Bone marrow (tissue), 2 donors: Measurements from ENCODE around the gene NOL9.
A peak's percentile ranks its signal among the peaks of the same experiment; 100 is the strongest.

Experiments
- DNase-seq, 2 donors: peaks; one replicate each; lab custom pipeline; 2025; lab: John Stamatoyannopoulos, UW

NOL9 gene

DNA sequence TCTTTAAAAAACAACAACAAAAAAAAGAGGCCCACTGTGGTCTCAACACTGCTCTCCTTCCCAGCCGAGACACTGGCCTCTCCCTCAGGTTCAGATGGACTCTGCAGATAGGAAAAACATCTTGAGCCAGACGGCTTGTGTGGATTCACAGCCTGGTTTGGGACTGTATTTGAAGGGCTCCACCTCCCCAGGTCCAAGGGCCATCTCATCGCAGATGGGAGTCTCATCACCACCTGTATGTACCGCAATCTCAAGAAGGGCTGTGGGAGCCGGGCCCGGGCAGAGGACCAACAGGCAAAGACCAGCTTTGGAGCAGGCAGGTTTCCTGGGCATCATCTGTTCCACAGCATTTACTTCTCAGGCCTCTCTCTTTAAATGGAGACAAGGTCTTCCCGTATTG is 35.7 kb upstream of the NOL9 start:
- no peak for DNase-seq

DNA sequence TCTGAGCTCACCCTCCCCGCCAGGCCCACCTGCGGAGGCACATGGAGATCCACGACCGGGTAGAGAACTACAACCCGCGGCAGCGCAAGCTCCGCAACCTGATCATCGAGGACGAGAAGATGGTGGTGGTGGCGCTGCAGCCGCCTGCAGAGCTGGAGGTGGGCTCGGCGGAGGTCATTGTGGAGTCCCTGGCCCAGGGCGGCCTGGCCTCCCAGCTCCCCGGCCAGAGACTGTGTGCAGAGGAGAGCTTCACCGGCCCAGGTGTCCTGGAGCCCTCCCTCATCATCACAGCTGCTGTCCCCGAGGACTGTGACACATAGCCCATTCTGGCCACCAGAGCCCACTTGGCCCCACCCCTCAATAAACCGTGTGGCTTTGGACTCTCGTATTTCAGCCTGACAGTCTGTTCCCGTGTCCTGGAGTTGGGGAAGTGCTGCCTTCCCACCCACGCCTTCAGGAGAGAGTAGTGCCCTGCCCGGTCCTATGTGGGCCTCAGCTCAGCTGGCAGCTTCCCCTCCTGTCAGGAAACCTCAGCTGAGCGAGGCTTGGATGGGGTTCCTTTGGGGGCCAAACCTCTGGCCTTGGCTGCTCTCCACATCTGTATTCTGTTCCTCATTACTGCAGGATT is 34.7 kb upstream of the NOL9 start:
- no peak for DNase-seq

DNA sequence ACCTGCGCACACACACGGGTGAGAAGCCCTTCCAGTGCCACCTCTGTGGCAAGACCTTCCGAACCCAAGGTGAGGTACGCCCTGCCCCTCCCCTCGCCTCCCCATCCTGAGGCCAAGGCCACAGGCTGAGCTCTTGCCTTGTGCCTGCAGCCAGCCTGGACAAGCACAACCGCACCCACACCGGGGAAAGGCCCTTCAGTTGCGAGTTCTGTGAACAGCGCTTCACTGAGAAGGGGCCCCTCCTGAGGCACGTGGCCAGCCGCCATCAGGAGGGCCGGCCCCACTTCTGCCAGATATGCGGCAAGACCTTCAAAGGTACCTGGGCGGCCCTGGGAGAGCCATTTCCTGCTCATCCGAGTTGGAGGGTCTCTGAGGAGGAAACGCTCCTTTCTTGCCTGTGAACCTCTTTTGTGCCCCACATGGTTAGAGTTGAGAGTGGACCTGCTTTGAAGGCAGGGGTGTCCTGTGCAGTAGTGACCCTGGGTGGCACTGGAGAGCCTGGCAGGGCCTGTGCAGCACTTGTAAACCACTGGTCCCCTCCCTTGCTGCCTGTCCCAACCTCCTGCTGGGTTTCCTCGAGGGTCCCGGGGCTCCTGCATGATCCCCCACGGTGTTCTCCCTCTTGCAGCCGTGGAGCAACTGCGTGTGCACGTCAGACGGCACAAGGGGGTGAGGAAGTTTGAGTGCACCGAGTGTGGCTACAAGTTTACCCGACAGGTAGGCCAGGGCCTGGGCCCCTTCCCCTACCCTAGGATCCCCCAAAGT is 34.0 kb upstream of the NOL9 start:
- no peak for DNase-seq

DNA sequence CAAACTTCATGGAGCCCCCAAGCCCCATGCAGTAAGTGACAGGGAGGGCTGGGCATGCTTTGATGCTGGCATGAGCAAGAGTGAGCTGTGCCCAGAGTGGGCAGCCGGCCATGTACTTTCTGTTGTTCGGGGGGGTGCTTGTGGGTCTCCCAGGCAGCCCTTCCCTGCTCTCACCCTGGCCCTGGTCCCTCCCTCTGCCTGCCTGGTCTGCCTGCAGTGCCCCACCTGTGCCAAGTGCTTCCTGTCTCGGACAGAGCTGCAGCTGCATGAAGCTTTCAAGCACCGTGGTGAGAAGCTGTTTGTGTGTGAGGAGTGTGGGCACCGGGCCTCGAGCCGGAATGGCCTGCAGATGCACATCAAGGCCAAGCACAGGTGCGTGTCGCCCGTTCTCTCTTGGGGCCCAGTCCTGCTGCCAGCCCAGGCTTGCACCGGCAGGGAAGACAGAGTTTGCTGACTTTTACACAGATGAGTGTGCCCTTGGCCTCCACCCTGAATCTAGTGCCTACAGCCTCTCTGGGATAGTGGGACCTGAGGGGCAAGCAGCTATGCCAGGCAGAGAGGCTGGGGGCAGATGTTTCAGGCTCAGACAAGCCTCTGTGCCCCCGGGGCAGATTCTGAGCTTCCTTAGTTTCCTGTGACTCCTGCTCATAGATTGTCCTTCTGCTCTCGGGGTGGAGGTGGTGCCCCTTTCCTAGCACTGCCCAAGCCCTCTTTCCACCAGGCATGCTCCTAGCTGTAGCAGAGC is 33.1 kb upstream of the NOL9 start:
- DNase-seq: no peak

DNA sequence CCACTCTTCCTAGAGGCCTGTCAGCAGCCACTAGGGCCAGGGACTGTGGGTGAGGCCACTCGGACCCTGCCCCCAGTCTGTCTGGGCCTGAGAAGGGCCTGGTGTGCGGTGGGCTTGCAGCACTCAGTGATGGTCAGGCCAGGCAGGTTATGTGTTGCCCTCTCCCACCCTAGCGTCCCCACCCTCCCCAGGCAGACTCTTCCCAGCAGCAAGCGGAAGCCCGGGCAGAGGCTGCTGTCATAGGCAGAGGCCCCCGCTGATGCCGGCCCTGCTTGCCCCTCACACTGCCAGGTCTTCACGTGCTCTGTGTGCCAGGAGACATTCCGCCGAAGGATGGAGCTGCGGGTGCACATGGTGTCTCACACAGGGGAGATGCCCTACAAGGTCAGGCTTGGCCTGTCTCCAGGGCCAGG is 32.1 kb upstream of the NOL9 start:
- no peak for DNase-seq

DNA sequence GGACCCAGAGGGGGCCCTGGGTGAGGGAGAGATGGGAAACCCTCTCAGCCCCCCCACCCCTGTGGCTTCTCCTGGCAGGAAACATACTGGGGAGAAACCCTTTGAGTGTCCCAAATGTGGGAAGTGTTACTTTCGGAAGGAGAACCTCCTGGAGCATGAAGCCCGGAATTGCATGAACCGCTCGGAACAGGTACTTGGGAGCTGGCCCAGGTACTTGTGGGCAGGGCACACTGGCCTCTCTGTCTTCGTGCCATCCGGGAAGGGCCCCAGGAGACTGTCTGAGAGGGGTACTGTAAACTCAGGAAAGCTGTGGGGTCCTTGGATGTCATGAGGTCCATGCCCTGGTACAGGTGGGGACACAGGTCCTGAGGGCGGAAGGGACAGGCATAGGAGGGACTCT is 31.5 kb upstream of the NOL9 start:
- no peak for DNase-seq

DNA sequence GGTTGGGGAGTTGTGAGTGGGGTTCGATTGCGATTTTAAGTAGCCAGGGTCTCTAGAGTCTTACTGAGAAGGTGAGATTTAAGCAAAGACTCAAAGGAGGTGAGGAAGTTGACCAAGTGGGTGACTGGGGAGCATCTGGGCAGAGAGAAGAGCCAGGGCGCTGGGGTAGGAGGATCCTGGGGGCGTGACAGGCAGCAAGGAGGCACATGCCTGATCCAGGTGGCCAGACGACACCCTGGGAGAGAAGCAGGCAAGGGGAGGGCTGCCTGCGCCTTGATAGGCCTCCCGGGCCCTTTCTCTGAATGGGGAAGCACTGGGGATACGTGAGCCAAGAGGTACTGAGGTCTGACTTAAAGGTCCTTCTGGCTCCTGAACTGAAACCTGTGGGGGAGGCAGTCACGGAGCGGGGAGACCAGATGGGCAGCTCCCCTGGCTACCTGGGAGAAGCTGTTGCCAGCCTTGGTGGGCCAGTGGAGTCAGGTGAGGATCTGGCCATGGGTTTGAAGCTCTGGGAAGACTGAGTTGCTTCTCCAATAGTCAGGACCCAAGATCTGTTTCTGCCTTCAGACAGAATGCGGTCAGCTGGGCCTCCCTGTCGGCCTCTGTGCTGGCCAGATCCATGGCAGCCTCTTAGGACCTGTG is 30.9 kb upstream of the NOL9 start:
- DNase-seq: no peak

DNA sequence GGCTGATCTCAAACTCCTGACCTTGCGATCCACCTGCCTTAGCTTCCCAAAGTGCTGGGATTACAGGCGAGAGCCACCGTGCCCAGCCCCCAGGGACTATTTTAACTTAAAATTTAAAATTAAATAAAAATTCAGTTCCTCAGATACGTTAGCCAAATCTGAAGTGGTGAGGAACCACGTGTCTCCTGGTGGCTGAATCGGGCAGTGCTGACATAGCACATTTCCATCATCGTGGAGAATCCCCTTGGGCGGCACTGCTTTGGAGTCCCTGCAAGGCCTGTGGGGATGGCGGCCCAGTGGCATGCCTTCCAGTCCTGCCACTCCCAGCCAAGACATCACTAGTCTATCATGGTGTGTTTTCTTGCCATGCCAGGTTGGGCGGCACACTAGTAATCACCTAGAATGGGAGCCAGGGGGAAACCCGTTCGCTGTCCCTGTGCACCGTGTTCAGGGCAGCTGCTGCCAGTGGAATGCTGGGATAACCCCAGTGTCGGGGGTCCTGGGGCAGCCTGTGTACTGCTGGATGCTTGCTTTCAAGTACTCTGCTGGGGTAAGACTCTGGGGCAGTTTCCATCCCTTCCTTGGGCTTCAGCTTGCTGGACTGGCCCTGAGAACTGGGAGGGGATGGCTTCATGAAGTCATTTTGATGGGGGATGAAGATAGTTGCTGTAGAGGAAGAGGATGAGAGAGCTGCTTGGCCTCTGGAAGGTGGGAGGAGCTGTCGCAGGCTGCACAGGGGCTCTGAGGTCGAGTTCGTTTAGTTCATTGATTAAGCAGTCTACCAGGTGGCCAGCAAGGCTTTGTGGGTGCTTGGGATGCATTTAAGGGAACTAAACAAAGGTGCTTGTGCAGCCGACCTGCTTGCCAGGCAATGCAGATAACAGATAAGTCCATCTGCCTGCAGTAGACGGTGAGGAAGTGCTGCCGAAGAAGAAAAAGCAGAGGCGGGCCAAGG is 30.1 kb upstream of the NOL9 start:
- DNase-seq: no peak

DNA sequence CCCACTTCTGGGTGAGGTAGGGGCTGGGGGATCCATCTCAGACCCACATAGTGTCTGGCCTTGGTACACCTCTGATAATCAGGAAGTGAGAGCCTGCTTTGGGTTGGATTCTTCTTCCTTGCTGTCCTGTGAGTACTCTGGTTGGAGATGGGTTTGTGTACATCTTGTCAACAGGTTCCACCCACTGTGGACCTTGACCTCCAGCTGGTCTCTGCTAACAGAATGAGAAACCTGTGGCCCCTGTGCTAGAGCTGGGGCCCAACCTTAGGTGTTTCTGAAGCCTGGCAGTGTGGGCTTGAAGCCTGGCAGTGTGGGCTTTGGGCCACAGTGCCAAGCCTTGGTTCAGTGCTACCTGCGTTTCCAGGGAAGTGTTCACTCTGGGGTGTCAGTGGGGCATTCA is 28.1 kb upstream of the NOL9 start:
- DNase-seq: no peak

DNA sequence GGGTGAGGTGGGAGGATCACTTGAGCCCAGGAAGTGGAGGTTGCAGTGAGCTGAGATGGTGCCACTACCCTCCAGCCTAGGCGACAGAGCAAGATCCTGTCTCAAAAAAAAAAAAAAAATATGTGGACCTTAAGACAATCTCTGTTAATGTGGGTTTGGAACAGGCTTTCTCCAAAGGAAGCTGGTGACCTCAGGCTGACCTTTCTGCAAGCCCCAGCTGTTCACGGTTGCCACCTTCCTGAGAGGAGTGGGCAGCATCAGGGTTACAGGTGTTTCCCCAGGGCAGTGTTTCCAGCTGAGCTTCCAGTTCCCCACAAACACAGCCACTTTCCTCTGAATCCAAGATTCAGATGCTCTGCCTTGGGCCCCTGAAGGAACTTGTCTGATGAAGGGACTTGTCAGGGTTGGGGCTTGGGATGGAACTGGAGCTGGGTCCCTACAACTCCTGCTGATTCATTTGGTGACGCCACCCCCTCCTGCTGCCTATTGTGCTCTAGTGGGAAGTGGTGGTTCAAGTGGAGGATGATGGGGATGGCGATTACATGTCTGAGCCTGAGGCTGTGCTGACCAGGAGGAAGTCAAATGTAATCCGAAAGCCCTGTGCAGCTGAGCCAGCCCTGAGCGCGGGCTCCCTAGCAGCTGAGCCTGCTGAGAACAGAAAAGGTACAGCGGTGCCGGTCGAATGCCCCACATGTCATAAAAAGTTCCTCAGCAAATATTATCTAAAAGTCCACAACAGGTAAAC is 27.4 kb upstream of the NOL9 start:
- peak in 1 of 2 donors; percentile 32 for DNase-seq

DNA sequence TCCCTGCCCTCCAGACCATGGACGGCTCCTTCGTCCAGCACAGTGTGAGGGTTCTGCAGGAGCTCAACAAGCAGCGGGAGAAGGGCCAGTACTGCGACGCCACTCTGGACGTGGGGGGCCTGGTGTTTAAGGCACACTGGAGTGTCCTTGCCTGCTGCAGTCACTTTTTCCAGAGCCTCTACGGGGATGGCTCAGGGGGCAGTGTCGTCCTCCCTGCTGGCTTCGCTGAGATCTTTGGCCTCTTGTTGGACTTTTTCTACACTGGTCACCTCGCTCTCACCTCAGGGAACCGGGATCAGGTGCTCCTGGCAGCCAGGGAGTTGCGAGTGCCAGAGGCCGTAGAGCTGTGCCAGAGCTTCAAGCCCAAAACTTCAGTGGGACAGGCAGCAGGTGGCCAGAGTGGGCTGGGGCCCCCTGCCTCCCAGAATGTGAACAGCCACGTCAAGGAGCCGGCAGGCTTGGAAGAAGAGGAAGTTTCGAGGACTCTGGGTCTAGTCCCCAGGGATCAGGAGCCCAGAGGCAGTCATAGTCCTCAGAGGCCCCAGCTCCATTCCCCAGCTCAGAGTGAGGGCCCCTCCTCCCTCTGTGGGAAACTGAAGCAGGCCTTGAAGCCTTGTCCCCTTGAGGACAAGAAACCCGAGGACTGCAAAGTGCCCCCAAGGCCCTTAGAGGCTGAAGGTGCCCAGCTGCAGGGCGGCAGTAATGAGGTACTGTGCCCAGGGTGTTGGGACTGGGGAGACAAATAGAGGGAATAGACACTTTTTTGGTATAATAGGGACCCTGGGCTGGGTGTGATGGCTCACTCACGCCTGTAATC is 26.5 kb upstream of the NOL9 start:
- DNase-seq: no peak

DNA sequence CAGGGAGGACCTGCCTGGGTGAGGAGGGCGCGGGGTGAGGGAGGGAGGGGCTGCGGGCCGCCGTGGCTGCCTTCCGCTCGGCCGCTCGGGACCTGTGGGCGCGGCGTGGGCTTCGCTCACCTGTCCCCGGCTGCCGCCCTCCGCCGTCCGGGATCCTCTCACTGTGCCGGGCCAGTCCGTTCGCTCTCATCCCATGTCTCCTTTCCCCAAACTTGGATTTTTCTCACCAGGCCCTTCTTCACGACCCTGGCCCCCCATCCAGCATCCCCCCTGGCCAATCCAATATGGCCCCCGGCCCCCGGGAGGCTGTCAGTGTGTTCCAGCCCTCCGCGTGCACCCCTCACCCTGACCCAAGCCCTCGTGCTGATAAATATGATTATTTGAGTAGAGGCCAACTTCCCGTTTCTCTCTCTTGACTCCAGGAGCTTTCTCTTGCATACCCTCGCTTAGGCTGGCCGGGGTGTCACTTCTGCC is 25.8 kb upstream of the NOL9 start:
- peak; percentile 13 to 42 for DNase-seq

DNA sequence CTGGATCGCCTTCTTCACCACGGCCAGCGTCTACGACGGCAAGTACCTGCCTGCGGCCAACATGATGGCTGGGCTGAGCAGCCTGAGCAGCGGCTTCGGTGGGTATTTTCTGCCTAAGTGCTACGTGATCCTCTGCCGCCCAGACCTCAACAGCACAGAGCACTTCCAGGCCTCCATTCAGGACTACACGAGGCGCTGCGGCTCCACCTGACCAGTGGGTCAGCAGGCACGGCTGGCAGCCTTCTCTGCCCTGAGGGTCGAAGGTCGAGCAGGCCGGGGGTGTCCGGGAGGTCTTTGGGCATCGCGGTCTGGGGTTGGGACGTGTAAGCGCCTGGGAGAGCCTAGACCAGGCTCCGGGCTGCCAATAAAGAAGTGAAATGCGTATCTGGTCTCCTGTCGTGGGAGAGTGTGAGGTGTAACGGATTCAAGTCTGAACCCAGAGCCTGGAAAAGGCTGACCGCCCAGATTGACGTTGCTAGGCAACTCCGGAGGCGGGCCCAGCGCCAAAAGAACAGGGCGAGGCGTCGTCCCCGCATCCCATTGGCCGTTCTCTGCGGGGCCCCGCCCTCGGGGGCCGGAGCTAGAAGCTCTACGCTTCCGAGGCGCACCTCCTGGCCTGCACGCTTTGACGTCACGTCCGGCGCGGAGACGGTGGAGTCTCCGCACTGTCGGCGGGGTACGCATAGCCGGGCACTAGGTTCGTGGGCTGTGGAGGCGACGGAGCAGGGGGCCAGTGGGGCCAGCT is 25.2 kb upstream of the NOL9 start, which contains the start of gene ZBTB48:
Gene ZBTB48, plus strand, starts transcription at position 621 of the 745 bp plus-strand sequence. CDS start 616 bp downstream, outside the sequence.
- peak; percentile 87 to 91 for DNase-seq

DNA sequence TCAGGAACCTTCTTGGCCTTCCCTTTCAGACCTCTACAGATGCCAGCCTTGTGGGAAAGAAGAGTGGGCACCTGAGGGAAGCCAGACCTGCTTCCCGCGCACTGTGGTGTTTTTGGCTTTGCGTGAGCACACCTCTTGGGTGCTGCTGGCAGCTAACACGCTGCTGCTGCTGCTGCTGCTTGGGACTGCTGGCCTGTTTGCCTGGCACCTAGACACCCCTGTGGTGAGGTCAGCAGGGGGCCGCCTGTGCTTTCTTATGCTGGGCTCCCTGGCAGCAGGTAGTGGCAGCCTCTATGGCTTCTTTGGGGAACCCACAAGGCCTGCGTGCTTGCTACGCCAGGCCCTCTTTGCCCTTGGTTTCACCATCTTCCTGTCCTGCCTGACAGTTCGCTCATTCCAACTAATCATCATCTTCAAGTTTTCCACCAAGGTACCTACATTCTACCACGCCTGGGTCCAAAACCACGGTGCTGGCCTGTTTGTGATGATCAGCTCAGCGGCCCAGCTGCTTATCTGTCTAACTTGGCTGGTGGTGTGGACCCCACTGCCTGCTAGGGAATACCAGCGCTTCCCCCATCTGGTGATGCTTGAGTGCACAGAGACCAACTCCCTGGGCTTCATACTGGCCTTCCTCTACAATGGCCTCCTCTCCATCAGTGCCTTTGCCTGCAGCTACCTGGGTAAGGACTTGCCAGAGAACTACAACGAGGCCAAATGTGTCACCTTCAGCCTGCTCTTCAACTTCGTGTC is 24.5 kb upstream of the NOL9 start:
- DNase-seq: no peak

DNA sequence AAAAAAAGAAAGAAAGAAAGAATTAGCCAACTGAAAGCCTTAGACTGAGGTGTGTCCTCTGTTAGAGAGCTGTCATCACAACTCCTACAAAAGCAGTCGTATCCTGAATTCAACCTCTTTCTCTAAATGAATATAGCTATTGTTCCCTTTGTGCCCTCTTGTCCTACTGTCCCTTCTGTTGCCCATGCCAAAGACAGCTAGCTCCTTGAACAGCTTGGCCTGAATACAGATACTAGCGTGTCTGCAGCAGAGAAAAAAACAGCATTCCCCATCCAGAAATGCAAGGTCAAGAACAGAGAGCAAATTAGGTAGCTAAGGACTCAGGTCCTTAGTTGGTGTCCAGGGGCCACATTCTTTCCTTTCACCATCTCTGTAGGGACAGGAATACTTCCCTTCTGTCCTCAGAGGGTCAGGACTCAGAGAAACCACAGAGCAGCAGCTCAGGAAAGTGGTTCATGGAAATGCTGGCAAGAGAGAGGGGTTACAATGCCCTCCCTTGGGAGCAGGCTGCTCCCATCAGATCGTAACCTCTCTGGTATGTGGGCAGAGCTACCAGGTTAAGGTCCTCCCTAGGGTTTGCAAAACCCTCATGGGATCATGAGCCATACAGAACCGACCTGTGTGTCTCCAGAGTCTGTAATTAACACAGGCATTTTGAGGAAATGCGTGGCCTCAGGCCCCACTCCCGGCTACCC is 23.7 kb upstream of the NOL9 start:
- no peak for DNase-seq

DNA sequence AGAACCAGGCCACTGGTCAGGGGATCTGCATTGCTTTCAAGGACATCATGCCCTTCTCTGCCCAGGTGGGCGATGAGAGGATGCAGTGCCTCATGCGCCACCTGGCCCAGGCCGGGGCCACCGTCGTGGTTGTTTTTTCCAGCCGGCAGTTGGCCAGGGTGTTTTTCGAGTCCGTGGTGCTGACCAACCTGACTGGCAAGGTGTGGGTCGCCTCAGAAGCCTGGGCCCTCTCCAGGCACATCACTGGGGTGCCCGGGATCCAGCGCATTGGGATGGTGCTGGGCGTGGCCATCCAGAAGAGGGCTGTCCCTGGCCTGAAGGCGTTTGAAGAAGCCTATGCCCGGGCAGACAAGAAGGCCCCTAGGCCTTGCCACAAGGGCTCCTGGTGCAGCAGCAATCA is 20.5 kb upstream of the NOL9 start:
- no peak for DNase-seq

DNA sequence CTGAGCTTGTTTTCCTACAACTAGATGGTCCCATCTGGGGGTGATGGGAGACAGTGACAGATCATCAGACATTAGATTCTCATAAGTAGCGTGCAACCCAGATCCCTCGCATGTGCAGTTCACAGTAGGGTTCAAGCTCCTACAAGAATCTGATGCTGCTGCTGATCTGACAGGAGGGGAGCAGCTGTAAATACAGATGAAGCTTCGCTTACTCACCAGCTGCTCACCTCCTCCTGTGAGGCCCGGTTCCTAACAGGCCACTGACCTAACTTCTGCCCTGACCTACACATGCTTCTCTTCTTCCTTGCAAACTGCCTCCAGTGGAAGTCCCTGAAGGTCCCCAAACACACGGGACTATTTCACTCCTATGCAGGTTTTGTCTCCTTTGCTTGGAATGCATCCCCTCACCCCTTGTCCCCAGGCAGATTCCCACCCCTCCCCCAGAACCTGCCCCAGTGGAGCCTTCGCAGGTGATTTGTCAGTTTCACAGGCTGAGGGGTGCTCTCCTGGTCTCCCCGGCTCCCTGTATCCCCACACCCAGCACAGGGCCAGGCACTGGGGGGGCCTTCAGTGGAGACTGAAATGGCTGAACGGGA is 19.8 kb upstream of the NOL9 start:
- no peak for DNase-seq
